NCI-H2227 treated with DMSO at 0.1 percent for 48 hours (cell line): Measurements from ENCODE around the gene LHX5.

ENCODE experiments used
- DNase-seq: peaks from one replicate; lab custom pipeline; 2025; lab: John Stamatoyannopoulos, UW

The LHX5 gene

DNA sequence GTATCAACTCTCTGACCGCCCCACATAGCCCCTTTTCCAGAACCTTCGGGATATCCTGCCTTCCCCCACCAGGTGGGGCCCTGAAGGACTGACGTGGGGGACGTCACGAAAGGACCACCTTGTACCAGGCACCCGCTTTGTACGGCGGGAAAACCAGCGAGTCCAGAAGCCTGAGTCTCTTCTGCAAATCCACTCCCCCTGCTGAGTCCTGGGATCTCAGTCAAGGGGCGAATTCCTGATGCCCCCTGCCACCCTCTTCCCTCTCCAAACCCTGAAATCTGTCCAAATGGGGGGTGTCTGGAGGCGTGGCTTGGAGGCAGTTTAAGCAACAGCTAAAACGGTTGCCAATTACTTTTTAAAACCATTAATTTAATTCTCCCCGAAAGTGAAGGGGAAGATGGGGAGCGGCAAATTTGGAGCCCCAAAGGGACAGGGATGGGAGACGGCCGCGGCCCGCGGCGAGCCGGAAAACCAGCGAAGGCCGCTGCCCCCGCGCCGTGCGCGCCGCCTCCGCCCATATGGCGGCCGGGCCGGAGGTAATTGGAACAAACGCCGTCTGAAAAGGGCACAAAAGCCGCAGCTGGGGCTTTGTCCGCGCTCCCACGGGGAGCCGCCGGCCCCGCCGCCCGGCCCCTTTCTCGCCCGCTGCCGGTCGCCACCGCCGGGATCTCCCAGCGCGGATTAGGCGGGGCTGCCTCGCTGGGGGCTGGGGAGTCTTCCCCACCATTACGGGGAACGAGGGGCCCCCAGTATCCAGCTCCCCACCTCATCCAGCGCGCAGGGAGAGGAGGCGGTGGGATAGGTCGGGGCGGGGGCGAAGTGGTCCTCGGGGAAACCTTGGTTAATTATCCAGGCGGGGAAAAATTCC is 6.6 kb downstream of the LHX5 start:
- DNase-seq, result no peak

DNA sequence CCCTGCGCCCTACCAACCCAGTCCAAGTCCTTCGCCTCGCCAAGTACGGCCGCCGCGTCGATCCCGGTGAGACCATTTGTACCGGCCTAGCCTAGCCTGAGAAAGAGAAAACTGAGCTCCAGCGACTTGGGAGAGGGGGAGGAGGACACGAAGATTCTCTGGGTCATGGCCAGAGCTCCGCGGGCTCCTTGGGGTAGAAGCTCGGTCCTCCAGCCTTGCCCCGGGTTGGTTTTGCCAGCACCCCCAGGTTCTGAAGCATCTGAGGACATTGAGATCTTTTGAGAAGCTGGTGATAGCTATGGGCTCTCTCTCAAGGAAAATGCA is 7.3 kb downstream of the LHX5 start:
- DNase-seq, result no peak

DNA sequence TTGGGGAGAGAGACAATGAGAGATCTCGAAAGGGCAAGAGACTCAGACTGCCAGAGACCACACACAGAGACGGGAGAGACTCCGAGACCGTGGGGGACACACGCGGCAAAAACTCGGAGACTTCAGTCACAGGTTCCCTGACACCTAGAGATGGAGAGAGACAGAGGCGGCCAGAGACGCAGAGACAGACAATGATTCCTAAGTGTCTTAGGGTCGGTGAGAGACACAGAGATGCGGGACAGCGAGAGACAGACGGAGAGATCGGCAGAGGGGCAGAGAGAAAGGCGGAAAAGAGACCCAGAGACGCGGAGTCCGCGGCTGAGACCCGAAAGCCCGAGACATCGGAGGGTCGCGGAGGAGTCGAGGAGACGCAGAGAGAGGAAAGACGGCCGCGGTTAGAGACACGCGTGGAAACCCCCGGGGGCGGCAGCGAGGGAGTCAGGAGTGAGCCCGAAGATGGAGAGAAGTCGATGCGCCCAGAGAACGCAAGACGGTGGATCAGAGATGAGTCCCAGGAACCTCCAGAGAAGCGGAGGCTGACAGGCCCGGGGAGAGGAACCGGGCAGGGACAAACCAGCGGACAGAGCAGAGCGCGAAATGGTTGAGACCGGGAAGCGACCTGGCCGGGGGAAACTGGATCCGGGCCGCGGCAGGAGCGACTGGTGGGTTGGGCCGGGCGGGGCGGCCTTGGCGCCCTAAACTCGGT is 7.8 kb downstream of the LHX5 start:
- DNase-seq, result no peak

DNA sequence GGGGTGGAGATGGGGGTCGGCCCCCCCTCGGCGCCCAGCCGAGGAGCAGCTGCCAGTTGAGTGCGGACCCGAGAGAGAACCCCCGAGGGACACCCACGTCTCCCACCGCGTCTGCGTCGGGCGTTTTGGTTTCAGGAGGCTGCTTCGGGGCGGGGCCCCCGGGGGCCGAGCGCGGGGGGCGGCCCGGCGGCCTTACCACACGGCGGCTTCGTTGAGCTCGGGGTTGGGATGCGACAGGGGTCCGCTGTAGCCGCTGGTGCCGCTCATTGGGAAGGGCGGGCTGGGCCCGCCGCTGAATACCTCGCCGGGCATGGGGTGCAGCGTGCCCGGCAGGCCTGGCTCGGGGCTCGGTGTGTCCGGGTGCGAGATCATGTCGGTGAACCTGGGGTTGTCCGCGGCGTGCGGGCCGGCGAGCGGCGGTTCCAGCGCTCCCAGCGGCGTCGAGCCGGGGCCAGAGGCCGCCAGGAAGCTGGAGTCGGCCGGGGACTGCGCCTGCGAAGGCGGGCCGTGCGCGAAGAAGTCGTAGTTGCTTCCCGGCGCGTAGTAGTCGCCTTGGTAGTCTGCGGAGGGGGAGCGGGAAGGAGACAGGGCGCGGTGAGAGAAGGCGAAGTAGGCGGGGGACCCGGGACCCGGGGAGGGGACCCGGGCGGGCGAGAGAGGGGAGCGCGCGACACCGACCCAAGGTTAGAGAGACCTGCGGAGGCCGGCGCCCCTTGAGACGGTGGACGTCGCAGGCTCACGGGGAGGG is 8.5 kb downstream of the LHX5 start:
- DNase-seq, result no peak

DNA sequence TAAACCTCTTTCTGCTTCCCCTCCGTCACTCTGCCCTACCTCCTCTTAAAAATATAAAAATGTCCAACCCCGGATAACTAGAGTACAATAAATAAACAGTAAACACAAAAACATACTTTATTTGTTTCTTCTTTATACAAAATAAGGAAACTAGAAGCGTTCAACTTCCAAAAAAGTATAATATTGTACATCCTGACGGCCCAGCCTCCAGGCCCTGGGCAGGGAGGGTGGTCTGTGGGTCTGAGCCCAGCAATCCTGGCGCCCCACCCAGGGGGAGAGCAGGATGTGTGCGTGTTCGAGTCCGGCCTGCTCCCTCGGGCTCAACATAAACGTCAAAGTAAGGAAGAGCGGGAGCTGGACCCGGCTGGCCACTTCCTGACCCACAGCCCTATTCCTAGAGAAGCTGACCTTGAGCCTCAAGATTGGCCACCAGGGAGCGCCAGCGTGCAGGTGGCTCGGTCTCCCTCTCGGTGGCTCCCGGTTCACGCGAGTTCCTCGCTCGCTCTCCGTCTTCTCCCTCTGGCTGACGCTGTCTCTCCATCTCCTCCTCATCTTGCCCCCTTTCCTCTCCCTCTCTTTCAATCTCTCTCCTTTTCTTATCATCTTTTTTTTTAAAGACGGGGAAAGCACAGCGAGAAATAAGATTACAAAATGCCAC is 9.4 kb downstream of the LHX5 start:
- peak; percentile 72 for DNase-seq

DNA sequence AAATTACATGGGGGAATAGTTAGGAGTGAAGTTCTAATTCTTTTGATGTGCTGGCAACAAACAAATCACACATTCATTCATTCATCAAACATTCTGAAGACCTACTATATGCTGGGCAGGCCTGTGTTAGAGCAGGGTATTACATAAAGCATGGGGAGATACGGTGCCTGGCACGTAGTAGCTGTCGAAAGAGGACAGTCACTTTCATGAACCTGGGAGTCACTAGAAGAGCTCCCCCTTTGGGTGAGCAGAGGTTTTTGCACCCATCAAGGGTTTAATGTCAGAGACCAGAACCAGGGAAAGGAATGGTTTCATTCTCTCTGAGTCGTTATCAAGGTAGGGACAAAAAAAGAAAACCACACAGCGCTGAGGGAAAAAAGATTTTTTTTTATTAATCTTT is 10.0 kb downstream of the LHX5 start:
- DNase-seq, result no peak

DNA sequence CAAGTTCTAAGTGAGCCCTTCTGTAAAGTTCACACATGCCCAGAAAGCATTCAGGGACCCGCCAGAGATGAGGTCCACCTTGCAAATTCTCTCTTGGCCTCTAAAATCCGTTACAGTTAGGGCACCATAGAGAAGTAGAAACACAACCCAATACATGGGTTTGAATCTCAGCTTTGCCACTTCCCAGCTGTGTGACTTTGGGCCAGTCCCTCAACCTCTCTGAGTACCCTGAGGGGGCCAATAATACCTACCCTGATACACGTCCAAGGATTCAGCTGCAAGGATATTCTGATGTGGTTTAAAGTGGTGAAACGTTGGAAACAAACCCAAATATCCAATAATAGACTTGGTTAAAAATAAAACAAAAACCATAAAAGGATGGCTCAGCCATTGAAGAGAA is 11.7 kb downstream of the LHX5 start:
- no peak for DNase-seq

DNA sequence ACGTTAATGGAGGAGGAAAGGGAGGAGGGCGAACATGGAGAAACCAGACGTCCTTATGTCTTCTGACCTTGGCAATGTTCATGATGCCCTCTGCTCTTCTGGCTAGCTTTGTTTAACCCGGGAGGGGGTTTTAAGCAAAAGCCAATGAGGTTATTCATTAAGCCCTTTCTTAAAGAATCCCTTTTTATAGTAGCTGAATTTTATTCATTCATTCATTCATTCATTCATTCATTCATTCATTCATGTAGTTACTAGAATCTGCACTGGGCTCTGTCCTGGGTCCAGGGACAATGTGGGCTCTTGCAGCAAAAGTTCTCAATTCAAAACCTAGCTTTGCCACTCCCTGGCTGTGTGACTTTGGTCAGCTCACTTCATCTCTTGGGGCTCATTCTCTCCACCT is 14.0 kb downstream of the LHX5 start:
- DNase-seq, result no peak

DNA sequence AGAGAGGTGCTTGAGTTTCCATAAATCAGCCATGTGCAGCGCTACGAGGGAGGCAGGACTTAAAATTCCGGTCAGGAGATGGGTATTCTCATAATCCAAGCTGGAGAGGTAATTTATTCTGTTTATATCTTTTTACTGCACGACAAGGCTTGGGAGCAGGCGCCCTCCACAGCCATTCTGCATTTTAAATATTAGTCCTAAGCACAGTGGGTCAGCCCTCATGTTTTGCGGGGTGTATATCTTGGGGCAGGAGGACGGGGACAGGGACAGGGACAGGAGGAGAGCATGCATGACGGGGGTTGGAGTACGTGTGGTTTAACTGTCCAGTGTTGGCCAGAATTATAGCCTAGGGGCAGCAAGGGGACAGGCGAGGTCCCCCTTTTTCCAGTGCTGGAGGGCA is 14.5 kb downstream of the LHX5 start:
- no peak for DNase-seq

DNA sequence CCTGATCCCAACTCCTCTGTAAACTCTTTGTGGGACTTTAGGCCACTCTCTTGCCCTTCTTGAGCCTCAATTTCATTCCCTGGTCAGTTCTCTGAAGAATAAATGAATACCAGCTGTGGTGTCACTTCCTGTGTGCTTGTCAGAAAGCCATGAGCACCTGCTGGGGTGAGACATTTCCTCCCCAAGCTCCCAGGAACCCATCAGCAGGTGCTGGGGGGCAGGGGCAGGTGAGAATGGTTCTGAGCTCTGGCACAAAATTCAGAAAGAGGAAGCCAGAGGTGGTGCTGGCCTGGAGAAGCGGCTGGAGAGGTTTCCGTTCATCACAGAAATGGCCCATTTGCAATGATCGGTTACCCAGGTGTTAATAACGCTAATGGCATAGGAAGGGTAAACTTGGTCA is 14.9 kb downstream of the LHX5 start:
- DNase-seq, result no peak

DNA sequence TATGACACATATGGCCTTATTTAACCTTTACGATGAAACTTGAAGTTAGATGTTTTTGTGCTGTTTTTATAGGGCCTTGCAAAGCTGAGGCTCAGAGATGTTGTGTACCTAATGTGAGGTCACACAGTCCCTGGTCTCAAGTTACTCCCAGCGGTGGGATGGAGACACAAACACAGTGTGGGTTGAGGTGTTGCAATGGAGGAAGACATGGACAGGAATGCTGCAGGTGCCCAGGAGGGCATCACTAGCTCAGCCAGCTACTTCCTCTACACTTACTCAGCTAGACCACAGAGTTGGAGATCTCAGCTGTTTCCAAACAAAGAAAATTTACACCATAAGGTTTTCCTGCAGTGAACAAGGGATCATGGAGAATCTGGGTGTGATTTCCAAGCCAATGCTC is 15.5 kb downstream of the LHX5 start:
- no peak for DNase-seq

DNA sequence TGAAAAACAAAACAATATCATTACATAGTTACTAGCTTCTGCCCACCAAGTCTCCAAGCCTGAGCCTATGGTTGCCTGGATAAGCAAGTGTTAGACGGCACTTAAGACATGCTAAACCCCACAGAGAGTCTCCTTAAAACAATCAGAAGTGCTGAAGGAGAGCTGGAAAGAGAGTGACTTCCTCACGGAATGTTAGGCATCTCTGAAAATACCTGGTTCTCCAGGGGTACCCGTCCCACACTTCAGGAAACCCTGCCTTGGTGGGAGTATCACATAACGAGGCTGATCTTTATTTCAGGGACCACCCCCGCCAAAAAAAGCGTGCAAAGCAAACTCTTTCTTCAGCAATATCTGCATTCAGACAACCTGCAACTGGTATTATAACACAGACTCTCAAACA is 18.3 kb downstream of the LHX5 start:
- no peak for DNase-seq

DNA sequence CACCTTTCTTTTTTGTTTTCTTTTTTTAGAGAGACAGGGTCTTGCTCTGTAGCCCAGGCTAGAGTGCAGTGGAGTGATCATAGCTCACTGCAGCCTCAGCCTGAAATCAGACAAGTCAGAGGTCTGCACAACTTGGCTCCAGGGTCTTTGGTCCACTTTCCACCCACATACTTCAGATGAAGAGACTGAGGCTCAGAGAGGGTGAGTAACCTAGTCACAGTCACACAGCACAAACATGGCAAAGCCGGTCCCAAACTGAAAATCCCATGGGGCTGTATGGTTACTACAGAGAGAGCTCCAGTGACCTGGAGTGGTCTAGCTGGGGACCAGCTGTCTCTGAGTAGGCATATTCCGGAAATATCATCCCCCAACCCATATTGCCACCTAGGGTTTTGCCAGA is 19.2 kb downstream of the LHX5 start:
- no peak for DNase-seq

DNA sequence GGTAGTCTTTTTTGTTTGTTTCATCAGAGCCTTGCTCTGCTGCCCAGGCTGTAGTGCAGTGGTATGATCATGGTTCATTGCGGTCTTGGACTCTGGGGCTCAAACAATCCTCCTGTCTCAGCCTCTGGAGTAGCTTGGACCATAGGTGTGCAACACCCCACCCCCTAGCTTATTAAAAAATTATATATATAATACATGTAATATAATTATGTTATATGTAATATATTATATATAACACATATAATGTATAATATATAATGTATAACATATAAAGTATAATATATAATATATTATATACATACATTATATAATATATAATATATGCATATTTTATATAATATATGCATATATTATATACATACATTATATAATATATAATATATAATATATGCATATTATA is 21.8 kb downstream of the LHX5 start:
- no peak for DNase-seq

DNA sequence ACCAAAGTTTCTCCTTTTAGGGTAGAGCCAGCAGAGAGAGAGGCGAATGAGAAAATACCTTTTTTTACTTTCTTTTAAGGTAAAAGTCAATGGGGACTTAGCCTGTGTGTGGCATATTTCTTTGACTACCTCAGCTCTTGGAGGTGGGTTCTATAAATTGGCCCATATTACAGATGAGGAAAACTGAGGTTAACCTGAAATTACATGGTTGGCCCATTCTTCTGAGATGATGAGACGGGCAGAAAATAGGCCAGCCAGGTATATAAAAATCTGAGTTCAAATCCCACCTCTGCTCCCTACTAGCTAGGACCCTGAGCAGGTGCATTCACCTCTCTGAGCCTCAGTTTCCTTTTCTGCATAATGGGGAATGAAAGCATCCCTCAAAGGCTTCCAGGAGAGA is 22.4 kb downstream of the LHX5 start:
- no peak for DNase-seq

DNA sequence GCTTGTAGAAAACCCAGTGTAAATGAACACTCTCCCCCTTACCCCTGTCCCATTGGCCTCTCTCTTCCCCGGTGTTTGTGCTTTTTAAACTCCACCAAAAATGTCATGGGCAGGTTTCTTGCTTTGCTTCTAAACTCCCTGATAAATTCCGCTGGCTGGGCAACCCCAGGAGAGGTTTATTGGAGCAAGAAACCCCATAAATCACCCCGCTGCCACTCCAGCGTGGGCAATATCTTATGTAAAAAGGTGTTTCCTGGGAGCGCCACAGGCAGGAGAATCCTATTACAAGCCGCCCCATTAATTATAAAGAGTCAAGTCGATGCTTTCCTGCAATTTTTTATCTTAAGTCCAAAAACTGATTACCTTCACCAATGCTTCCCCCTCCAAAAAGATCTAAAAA is 22.8 kb downstream of the LHX5 start:
- DNase-seq, result no peak

DNA sequence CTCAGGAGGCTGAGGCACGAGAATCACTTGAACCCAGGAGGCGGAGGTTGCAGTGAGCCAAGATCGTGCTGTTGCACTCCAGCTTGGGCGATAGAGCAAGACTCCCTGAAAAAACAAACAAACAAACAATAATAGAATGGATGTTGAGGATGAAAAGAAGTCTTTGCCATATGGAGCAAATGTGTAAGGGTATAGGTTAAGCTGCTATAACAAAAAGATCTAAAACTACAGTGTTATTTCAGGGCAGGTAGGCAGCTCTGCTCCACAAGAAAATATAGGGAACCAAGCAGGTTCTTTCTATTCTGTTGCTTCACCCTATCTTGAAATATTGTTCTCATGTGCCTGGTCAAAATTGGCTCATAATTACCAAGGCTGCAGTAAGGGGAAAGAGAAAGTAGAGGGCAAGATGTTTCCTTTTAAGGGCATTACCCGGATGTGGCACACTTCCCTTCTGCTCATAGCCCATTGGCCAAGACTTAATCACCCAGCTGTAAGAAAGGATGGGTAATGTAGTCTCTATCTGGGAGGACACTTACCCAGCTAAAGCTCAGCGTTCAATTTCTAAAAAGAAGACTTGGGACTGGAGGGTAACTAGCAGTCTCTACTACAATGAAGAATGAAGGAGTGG is 26.0 kb downstream of the LHX5 start:
- no peak for DNase-seq

DNA sequence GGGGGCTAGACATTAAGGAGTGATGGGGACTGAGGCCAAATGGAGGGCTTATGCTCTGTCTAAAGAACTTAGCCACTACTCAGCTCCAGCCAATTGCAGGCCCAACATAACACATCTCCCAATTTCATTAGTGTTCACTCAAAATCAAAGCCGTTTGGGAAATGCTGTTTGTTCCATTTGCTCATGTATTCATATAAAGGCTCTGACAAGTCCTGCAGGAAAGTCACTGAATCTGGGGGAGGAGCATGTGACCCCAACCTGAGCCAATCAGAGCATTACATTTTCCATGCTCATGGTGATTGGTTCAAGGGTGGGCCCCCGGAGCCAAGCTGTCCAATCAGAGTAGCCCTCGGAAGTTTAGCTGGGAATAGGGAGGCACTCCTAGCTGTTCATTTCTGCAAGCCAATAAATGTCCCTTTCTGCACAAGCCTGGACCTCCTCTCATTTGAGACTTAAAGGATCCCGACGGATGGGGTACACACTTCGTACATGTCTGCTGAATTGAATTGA is 28.6 kb downstream of the LHX5 start:
- no peak for DNase-seq

DNA sequence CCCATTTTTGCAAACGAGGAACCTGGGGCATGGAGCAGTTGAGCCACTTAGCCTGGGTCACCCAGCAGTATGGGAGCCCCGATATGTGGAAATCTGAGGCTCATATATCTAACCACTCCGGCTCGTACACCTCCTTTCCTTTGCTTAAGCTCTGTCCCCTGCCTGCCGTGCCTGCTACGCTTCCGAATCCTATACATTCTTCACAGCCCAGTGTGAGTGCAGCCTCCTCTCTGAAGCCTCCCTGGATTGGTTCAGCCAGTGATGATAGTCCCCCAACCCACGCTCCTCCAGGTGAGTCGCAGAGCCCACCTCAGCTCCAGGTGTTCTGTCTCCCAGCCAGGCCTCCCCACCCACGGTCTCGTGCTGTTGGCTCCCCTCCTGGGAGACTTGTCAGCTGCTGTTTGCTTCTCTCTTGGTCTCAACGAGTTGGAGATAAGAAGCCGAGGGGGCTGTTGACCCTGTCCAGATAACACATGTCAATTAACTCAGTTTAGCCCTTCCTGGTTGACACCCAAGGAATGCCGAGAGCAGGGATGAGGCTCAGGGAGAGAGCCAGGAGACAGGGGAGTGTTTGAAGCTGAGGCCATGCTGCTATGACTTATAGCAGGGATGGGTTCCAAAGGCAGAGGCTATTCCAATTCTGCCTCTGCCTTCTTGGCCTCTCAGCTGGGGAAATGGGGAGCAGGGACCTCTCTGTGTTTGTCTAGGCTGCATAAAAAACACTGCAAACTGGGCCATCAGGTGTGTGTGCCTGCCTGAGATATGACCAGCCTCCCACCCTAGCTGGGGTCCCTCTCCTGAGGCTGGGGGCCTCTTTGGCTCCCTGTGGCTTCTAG is 30.5 kb downstream of the LHX5 start:
- DNase-seq, result no peak

DNA sequence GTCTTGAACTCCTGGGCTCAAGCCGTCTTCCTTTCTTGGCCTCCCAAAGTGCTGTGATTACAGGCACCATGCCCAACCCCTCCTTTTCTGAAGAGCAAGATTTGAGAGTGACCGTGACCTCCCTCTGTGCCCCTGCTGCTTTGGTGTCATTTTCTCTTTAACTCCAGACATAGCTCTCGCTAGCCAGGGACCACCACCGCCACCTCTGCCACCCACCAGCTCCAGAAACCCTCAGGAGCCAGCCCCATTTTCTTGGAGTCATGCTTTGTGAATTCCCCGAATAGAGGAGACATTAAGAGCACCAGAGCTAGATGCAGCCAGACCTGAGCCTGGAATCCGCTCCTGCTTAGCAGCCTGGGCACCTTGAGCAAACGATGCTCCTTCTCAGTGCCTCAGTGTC is 31.3 kb downstream of the LHX5 start:
- DNase-seq, result no peak

DNA sequence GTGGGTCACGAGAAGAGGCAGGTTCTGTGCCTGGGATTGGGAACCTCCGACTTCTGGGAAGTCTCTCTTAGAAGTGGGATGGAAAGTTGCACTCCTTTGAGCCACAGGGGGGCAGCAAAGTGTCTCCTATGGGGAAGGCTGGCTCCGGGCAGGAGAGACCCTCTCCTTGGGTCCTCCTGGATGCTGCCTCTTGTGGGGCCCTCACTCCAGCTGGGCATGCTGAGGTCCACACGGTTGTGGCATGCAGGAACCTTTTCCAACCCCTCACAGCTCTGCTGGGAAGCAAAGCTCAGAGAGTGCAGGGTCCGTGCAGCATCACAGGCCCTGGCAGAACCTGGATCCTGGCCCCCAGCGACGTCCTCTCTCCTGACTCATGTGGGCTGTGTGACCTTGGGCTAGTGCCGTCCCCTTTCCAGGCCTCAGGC is 32.1 kb downstream of the LHX5 start:
- DNase-seq, result peak; percentile 38
